Activated CD8-positive, alpha-beta T cell treated with anti-CD3 and anti-CD28 coated beads for 36 hours (primary cell): ENCODE measurements around the gene BCHE. TPM values are rescaled to one million over a fixed set of nuclear protein-coding genes. Genes with fewer than 3 reads are reported as not detected.

ENCODE experiments used
- ATAC-seq: fragments of 200-7000 bp; cut with Tn5 transposase; one replicate; pipeline ENCODE4 v1.10.0; 2021; ENCODE audit warnings: mild to moderate bottlenecking, moderate library complexity
- CTCF ChIA-PET: fragments of 350-600 bp; sonication (Branson Sonifier 250); formaldehyde crosslinking; loops from one replicate; lab custom pipeline; 2021; ENCODE audit warnings: antibody characterized with exemption; lab: Charles Lee
- POLR2A ChIA-PET: fragments of 350-600 bp; sonication (Branson Sonifier 250); formaldehyde crosslinking; loops from one replicate; lab custom pipeline; 2021; ENCODE audit warnings: antibody characterized with exemption; lab: Charles Lee
- DNase-seq: peaks from one replicate; pipeline ENCODE4 v3.0.0-alpha.2; 2020
- H3K27ac Mint-ChIP-seq: one replicate; pipeline ENCODE4 v1.8.0; 2021; ENCODE audit warnings: mild to moderate bottlenecking, mixed read lengths
- H3K27me3 Mint-ChIP-seq: one replicate; pipeline ENCODE4 v1.8.0; 2021; ENCODE audit warnings: mixed read lengths
- H3K36me3 Mint-ChIP-seq: one replicate; pipeline ENCODE4 v1.8.0; 2021; ENCODE audit warnings: low read depth, mixed read lengths
- H3K4me1 Mint-ChIP-seq: one replicate; pipeline ENCODE4 v1.8.0; 2021; ENCODE audit warnings: low read depth, mixed read lengths
- H3K4me3 Mint-ChIP-seq: one replicate; pipeline ENCODE4 v1.8.0; 2021; ENCODE audit warnings: mild to moderate bottlenecking, moderate library complexity, mixed read lengths
- H3K9me3 Mint-ChIP-seq: one replicate; pipeline ENCODE4 v1.8.0; 2021; ENCODE audit warnings: mixed read lengths
- CTCF ChIP-seq: fragments of 200-600 bp; IDR thresholded peaks from one replicate; pipeline ENCODE4 v1.8.0; 2022; ENCODE audit warnings: antibody characterized with exemption, mild to moderate bottlenecking
- intact Hi-C: fragments of 100-400 bp; cut with micrococcal nuclease; formaldehyde crosslinking; loops from one replicate; pipeline ENCODE4 v1.10.0; 2022
- total RNA-seq, 2 experiments: library from RNA; stranded (reverse); gene quantifications; one replicate each; pipeline ENCODE4 v1.2.3, GENCODE V29; 2021

The BCHE gene
- total RNA-seq: not detected

GRCh38 chr3:165837058-165837525 lies at the start of gene BCHE:
BCHE (minus strand) TSS chr3:165837423; CDS start chr3:165831033, 6,390 bp downstream.
- DNase-seq: no peak
- Mint-ChIP-seq H3K4me3 (no peak within 1 kb of the TSS), H3K4me1 (no peaks in the 10 kb centered on the region), H3K9me3 (no peaks in the 10 kb centered on the region), H3K36me3 (no peaks in the 10 kb centered on the region), H3K27ac (no peak within 1 kb of the TSS), H3K27me3 (no peaks in the 10 kb centered on the region)
- no peak for TF ChIP-seq CTCF
- ATAC-seq: no peak
- intact Hi-C loops: no loop called here
- POLR2A ChIA-PET: no interaction called here
- CTCF ChIA-PET: no interaction called here

- ATAC-seq (no peak), DNase-seq (no peak)
- no peak overlapping the region for H3K27ac Mint-ChIP-seq
- H3K27me3 Mint-ChIP-seq: no peaks in the 10 kb centered on the region
- ChIA-PET CTCF (no interaction called here), POLR2A (no interaction called here)
- intact Hi-C loops: no loop called here
- no peaks in the 10 kb centered on the region for H3K4me1 Mint-ChIP-seq
- TF ChIP-seq CTCF: no peak
- H3K4me3 Mint-ChIP-seq: no peak overlapping the region
- no peaks in the 10 kb centered on the region for H3K36me3 Mint-ChIP-seq
- H3K9me3 Mint-ChIP-seq: peaks cover 2% of the 10 kb centered on the region
Observed at GRCh38 chr3:165885558-165886270, 48.5 kb upstream of the BCHE start.

DNA sequence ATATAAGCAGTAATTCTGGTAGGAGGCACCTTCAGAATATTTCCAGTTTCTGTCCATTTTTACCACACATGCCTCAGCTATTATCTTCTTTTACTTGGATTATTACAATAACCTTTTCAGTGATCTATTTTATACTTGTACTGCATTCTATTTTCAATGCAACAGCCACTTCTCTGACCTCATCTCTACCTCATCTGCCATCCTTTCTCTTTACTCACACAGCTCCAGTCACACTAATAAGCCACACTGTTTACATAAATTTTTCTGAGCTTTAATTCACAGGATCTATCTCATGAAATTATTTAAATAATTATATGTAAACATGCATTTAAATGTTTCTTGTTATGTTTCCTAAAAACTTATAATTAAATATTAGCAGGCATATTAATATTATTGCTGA lies 47.3 kb upstream of the BCHE start:
- no peaks in the 10 kb centered on the region for H3K4me1 Mint-ChIP-seq
- no peak for TF ChIP-seq CTCF
- no peaks in the 10 kb centered on the region for H3K27me3 Mint-ChIP-seq
- no peaks in the 10 kb centered on the region for H3K36me3 Mint-ChIP-seq
- POLR2A ChIA-PET: no interaction called here
- H3K9me3 Mint-ChIP-seq: peaks cover 2% of the 10 kb centered on the region
- ATAC-seq (no peak), DNase-seq (no peak)
- H3K4me3 Mint-ChIP-seq: no peak overlapping the region
- no peak overlapping the region for H3K27ac Mint-ChIP-seq
- intact Hi-C loops: no loop called here
- CTCF ChIA-PET: no interaction called here

GRCh38 chr3:165883863-165884478 lies 46.7 kb upstream of the BCHE start:
- DNase-seq: no peak
- ATAC-seq: no peak
- Mint-ChIP-seq H3K27me3 (no peaks in the 10 kb centered on the region), H3K9me3 (peaks cover 3% of the 10 kb centered on the region), H3K4me3 (no peak overlapping the region), H3K4me1 (no peaks in the 10 kb centered on the region), H3K36me3 (no peaks in the 10 kb centered on the region), H3K27ac (no peak overlapping the region)
- CTCF ChIA-PET: no interaction called here
- intact Hi-C loops: no loop called here
- POLR2A ChIA-PET: no interaction called here
- no peak for TF ChIP-seq CTCF

- no peaks in the 10 kb centered on the region for H3K4me1 Mint-ChIP-seq
- no peaks in the 10 kb centered on the region for H3K27me3 Mint-ChIP-seq
- DNase-seq (no peak), ATAC-seq (no peak)
- no peaks in the 10 kb centered on the region for H3K36me3 Mint-ChIP-seq
- ChIA-PET POLR2A (no interaction called here), CTCF (no interaction called here)
- H3K9me3 Mint-ChIP-seq: peaks cover 3% of the 10 kb centered on the region
- no peak overlapping the region for H3K4me3 Mint-ChIP-seq
- intact Hi-C loops: no loop called here
- TF ChIP-seq CTCF: no peak
- no peak overlapping the region for H3K27ac Mint-ChIP-seq
Observed at GRCh38 chr3:165883117-165883516, 45.9 kb upstream of the BCHE start.
